Keratinocyte (primary cell): Measurements from ENCODE around the gene DAPK2. TPM values are rescaled to one million over a fixed set of nuclear protein-coding genes. Genes with fewer than 3 reads are reported as not detected.

Experiments used
- DNase-seq: peaks from one replicate; pipeline ENCODE4 v3.0.0-alpha.2; 2011; ENCODE audit warnings: low read depth, missing footprints, low spot score
- FAIRE-seq: peaks from 2 replicates; lab custom pipeline; 2011; peaks lifted over from hg19 to GRCh38; lab: Jason Lieb, UNC
- H2AFZ ChIP-seq: 2 replicates; pipeline ENCODE4 v1.6.0; 2012; ENCODE audit warnings: low read length, control low read depth, inconsistent platforms; ENCODE audit not compliant: control insufficient read depth
- H3K27ac ChIP-seq: 2 replicates; pipeline ENCODE4 v1.5.1; 2011; ENCODE audit warnings: low read length; ENCODE audit not compliant: control insufficient read depth, insufficient read depth
- H3K27me3 ChIP-seq: 3 replicates; pipeline ENCODE4 v1.6.0; 2011; ENCODE audit warnings: low read length; ENCODE audit not compliant: control insufficient read depth, insufficient read depth; ENCODE audit errors: extremely low read depth
- H3K36me3 ChIP-seq, 2 experiments: 2 replicates in 1 of 2; 3 replicates in 1 of 2; pipeline ENCODE4 v1.5.1; 2011; ENCODE audit warnings: low read length in 2 of 2, mild to moderate bottlenecking in 1 of 2; ENCODE audit not compliant: control insufficient read depth in 2 of 2, insufficient read depth in 2 of 2; ENCODE audit errors: extremely low read depth in 1 of 2
- H3K4me1 ChIP-seq: 3 replicates; pipeline ENCODE4 v1.5.1; 2011; ENCODE audit warnings: low read length; ENCODE audit not compliant: control insufficient read depth, insufficient read depth; ENCODE audit errors: extremely low read depth
- H3K4me2 ChIP-seq: 3 replicates; pipeline ENCODE4 v1.6.0; 2011; ENCODE audit warnings: low read depth, low read length; ENCODE audit not compliant: control insufficient read depth, insufficient read depth; ENCODE audit errors: extremely low read depth
- H3K4me3 ChIP-seq, 3 experiments: fragments of 200-600 bp in 1 of 3; sonication (generic) in 1 of 3; 2 replicates in 2 of 3; 3 replicates in 1 of 3; pipeline ENCODE4 v1.5.1; 2011 to 2016; ENCODE audit warnings: low read length in 3 of 3, mild to moderate bottlenecking in 3 of 3, control low read depth in 2 of 3, inconsistent platforms in 1 of 3, low read depth in 1 of 3, mixed read lengths in 1 of 3, mixed run types in 1 of 3, moderate library complexity in 1 of 3; ENCODE audit not compliant: control insufficient read depth in 2 of 3, insufficient read depth in 2 of 3; ENCODE audit errors: extremely low read depth in 1 of 3
- H3K79me2 ChIP-seq: 2 replicates; pipeline ENCODE4 v1.6.0; 2012; ENCODE audit warnings: low read length; ENCODE audit not compliant: control insufficient read depth, insufficient read depth
- H3K9ac ChIP-seq: 3 replicates; pipeline ENCODE4 v1.6.0; 2011; ENCODE audit warnings: low read length; ENCODE audit not compliant: control insufficient read depth, insufficient read depth; ENCODE audit errors: extremely low read depth
- H3K9me1 ChIP-seq: 3 replicates; pipeline ENCODE4 v1.6.0; 2011; ENCODE audit warnings: low read length; ENCODE audit not compliant: control insufficient read depth, insufficient read depth; ENCODE audit errors: extremely low read depth
- H3K9me3 ChIP-seq: 2 replicates; pipeline ENCODE4 v1.5.1; 2012; ENCODE audit warnings: low read depth, low read length; ENCODE audit not compliant: control insufficient read depth
- H4K20me1 ChIP-seq: 3 replicates; pipeline ENCODE4 v1.6.0; 2011; ENCODE audit warnings: low read length; ENCODE audit not compliant: control insufficient read depth, insufficient read depth; ENCODE audit errors: extremely low read depth
- EZH2 ChIP-seq: IDR thresholded peaks from one replicate; pipeline ENCODE4 v1.6.1; 2012; ENCODE audit warnings: inconsistent platforms, mild to moderate bottlenecking, low read length, moderate library complexity
- dilution Hi-C: fragments of 300-500 bp; cut with MboI; formaldehyde crosslinking; loops from one replicate; pipeline ENCODE4 v1.7.0; 2020; ENCODE audit warnings: low sequenced_read_pairs; ENCODE audit not compliant: extremely low pct_ligation_motif_present
- polyA plus RNA-seq, 5 experiments: library from polyadenylated mRNA; depleted of rRNA in 3 of 5; stranded (reverse) in 3 of 5; stranded (forward) in 1 of 5; unstranded in 1 of 5; fragments of >200 nt; gene quantifications; 1 replicate in 1 of 5; 2 replicates in 3 of 5; 3 replicates in 1 of 5; pipeline versions ENCODE4 v1.2.1 to v1.2.3, GENCODE V29; 2011 to 2012; ENCODE audit warnings: missing spikeins in 2 of 5, low read depth in 1 of 5, low replicate concordance in 1 of 5
- TF ChIP-seq, protein P1 (sequence below), 3 experiments: IDR thresholded peaks in 1 of 3; conservative IDR thresholded peaks in 1 of 3; optimal IDR thresholded peaks in 1 of 3; 2 replicates in 2 of 3; 3 replicates in 1 of 3; pipeline versions ENCODE3 to v1.5.1; 2011; ENCODE audit warnings: low read length in 3 of 3, mild to moderate bottlenecking in 3 of 3, moderate library complexity in 2 of 3, control low read depth in 1 of 3, inconsistent platforms in 1 of 3; ENCODE audit not compliant: insufficient read depth in 2 of 3; ENCODE audit errors: extremely low read depth in 1 of 3

The DAPK2 gene
- polyA plus RNA-seq, 1 donor (not counting 4 experiments of a cell fraction or from before 2014, with no cell fraction given) = 1.4 TPM

DNA sequence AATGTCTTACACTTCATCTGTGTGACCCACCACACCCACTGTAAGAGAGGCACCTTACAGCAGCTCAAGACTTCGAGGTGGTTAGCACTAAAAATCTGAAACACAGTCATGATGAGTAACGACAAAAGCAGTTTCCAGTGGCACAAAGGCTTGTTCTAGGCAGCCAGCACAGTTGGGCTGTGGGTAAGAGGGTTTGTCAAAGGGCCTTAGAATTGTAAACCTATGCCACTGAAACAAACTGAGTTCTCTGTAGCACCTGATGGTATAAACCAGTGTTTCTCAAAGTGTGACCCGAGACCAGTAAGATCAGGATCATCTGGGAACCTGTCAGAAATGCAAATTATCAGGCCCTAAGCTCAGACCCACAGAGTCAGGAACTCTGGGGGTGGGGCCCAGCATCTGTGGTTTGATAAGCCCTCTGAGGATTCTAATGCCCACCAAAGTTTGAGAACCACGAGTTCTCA lies 36.5 kb downstream of the DAPK2 start:
- peak overlapping the region; percentile 57 for H3K9ac ChIP-seq
- peak overlapping the region; percentile 79 for H3K27ac ChIP-seq
- peak overlapping the region in 2 of 3 experiments; percentile 20 to 29 for H3K4me3 ChIP-seq
- peak; percentile 41 for DNase-seq
- dilution Hi-C loops = no loop called here
- no peak for TF ChIP-seq EZH2
- TF ChIP-seq, protein P1, sequence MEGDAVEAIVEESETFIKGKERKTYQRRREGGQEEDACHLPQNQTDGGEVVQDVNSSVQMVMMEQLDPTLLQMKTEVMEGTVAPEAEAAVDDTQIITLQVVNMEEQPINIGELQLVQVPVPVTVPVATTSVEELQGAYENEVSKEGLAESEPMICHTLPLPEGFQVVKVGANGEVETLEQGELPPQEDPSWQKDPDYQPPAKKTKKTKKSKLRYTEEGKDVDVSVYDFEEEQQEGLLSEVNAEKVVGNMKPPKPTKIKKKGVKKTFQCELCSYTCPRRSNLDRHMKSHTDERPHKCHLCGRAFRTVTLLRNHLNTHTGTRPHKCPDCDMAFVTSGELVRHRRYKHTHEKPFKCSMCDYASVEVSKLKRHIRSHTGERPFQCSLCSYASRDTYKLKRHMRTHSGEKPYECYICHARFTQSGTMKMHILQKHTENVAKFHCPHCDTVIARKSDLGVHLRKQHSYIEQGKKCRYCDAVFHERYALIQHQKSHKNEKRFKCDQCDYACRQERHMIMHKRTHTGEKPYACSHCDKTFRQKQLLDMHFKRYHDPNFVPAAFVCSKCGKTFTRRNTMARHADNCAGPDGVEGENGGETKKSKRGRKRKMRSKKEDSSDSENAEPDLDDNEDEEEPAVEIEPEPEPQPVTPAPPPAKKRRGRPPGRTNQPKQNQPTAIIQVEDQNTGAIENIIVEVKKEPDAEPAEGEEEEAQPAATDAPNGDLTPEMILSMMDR (optimal IDR thresholded peaks at IDR 0.05 in 1 of 3, IDR thresholded peaks at IDR 0.05 in 1 of 3, conservative IDR thresholded peaks at IDR 0.05 in 1 of 3; ENCODE audit: extremely low read depth in 1 of 3, insufficient read depth in 2 of 3, low read length in 3 of 3) = no peak
- H3K79me2 ChIP-seq = no peaks in the 10 kb centered on the region
- no peaks in the 10 kb centered on the region for H3K9me3 ChIP-seq
- H3K9me1 ChIP-seq = peaks cover 5% of the 10 kb centered on the region
- H3K4me2 ChIP-seq = peak overlapping the region; percentile 71
- H3K36me3 ChIP-seq = no peaks in the 10 kb centered on the region
- peaks cover 66% of the 10 kb centered on the region for H3K4me1 ChIP-seq
- FAIRE-seq = peak; percentile 87
- no peak overlapping the region for H2AFZ ChIP-seq
- H3K27me3 ChIP-seq = no peaks in the 10 kb centered on the region
- no peaks in the 10 kb centered on the region for H4K20me1 ChIP-seq

DNA sequence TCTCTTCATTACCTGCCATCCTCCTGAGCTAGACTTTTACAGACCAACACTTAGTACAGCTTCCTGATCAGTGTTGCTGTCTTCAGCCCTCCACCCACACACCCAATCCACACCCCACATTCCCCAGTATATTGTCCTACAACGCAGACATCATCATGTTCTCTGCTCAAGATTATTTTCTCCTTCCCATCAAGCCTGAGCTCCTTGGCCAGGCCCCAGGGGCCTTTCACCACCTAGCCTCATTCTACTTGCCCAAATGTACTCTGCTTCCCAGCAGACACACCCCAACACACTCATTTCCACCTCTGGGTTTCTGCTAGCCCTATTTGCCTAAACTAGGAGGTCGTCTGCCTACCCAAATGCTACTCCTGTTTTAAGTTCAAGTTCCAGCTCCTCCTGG lies 37.0 kb downstream of the DAPK2 start:
- Histone ChIP-seq H3K27ac (peak overlapping the region; percentile 79), H3K9ac (peak overlapping the region; percentile 57), H3K4me1 (peaks cover 71% of the 10 kb centered on the region), H4K20me1 (no peaks in the 10 kb centered on the region), H3K4me3 (peak overlapping the region in 2 of 3 experiments; percentile 20 to 29), H3K79me2 (no peaks in the 10 kb centered on the region), H3K27me3 (no peaks in the 10 kb centered on the region), H3K4me2 (peak overlapping the region; percentile 71), H3K9me1 (peaks cover 5% of the 10 kb centered on the region), H3K9me3 (no peaks in the 10 kb centered on the region), H2AFZ (no peak overlapping the region), H3K36me3 (no peaks in the 10 kb centered on the region)
- dilution Hi-C loops = no loop called here
- no peak for DNase-seq
- FAIRE-seq = no peak
- no peak for TF ChIP-seq EZH2
- TF ChIP-seq, protein P1 (optimal IDR thresholded peaks at IDR 0.05 in 1 of 3, IDR thresholded peaks at IDR 0.05 in 1 of 3, conservative IDR thresholded peaks at IDR 0.05 in 1 of 3; ENCODE audit: extremely low read depth in 1 of 3, insufficient read depth in 2 of 3, low read length in 3 of 3) = no peak
